Lung (tissue), 12 donors: ENCODE data around the gene WSCD1. TPM values are rescaled to one million over a fixed set of nuclear protein-coding genes. Genes with fewer than 3 reads are reported as not detected.

ENCODE experiments used
- ATAC-seq: fragments of 200-7000 bp; cut with Tn5 transposase; one replicate; pipeline ENCODE4 v1.9.1; 2020; ENCODE audit warnings: moderate number of reproducible peaks; ENCODE audit not compliant: insufficient read depth, low FRiP score
- DNase-seq, 3 donors: peaks; one replicate each; pipeline ENCODE4 v3.0.0-alpha.2; 2013 to 2017
- H3K27ac ChIP-seq, 2 donors: one replicate each; pipeline ENCODE4 v1.5.1; 2013; ENCODE audit warnings: mild to moderate bottlenecking in 2 of 2, moderate library complexity in 2 of 2, control low read depth in 1 of 2, inconsistent platforms in 1 of 2, low read depth in 1 of 2, low read length in 1 of 2
- H3K27me3 ChIP-seq, 3 donors: one replicate each; pipeline ENCODE4 v1.5.1; 2013; ENCODE audit warnings: low read length in 2 of 3; ENCODE audit not compliant: control insufficient read depth in 3 of 3, insufficient read depth in 3 of 3
- H3K36me3 ChIP-seq, 4 donors: one replicate each; pipeline ENCODE4 v1.5.1; 2013; ENCODE audit warnings: low read length in 4 of 4, mild to moderate bottlenecking in 1 of 4, moderate library complexity in 1 of 4; ENCODE audit not compliant: control insufficient read depth in 4 of 4, insufficient read depth in 4 of 4
- H3K4me1 ChIP-seq, 5 donors: one replicate each; pipeline ENCODE4 v1.5.1; 2013; ENCODE audit warnings: low read length in 5 of 5, mild to moderate bottlenecking in 2 of 5, moderate library complexity in 1 of 5; ENCODE audit not compliant: control insufficient read depth in 5 of 5, insufficient read depth in 5 of 5
- H3K4me3 ChIP-seq: one replicate; pipeline ENCODE4 v1.5.1; 2013; ENCODE audit warnings: mild to moderate bottlenecking, control low read depth, moderate library complexity
- H3K9ac ChIP-seq, 2 donors: one replicate each; pipeline ENCODE4 v1.5.1; 2013; ENCODE audit warnings: low read length in 2 of 2, control low read depth in 1 of 2; ENCODE audit not compliant: insufficient read depth in 1 of 2
- H3K9me3 ChIP-seq, 4 donors: one replicate each; pipeline ENCODE4 v1.5.1; 2013; ENCODE audit warnings: low read length in 3 of 4, mild to moderate bottlenecking in 1 of 4, moderate library complexity in 1 of 4; ENCODE audit not compliant: control insufficient read depth in 4 of 4, insufficient read depth in 3 of 4
- CTCF ChIP-seq: IDR thresholded peaks from 2 replicates; pipeline ENCODE4 v1.5.1; 2012; ENCODE audit warnings: mild to moderate bottlenecking; ENCODE audit errors: control extremely low read depth, extremely low read depth
- WGBS, 2 donors: extraction: QIAGEN DNeasy Blood & Tissue Kit; methylation state at CpG; one replicate each; pipeline ENCODE4 v1.1.7; 2013; 5-methylcytosine and 5-hydroxymethylcytosine counted together
- polyA plus RNA-seq, 2 donors: library from polyadenylated mRNA; stranded (reverse); fragments of 200-250 nt; gene quantifications; one replicate each; pipeline ENCODE4 v1.2.1, GENCODE V29; 2013
- total RNA-seq, 2 donors: library from RNA; depleted of rRNA in 1 of 2; stranded (reverse); fragments of >200 nt in 1 of 2; gene quantifications; one replicate each; pipeline ENCODE4 v1.2.1, GENCODE V29; 2014 to 2021
- donor health status: control.
- donor health status: control.
- donor health status: Bipolar disorder and iron deficiency.
- donor health status: healthy.
- donor health status: DM: yes; HTN: yes; CAD: no.

Gene WSCD1
- total and polyA plus RNA-seq, 4 donors: 1.5 to 13.4 (median 3.8) TPM

GRCh38 chr17:6080711-6081430, 10.7 kb downstream of the WSCD1 start:
- no peak for TF ChIP-seq CTCF
- H3K36me3 ChIP-seq: no peaks in the 10 kb centered on the region
- peaks cover 0 to 6% (median 0%) of the 10 kb centered on the region in 5 donors for H3K4me1 ChIP-seq
- H3K27ac ChIP-seq: no peak overlapping the region
- no peak for ATAC-seq
- 92 to 97% methylated on average over 32 to 35 of the region's 35 CpGs for WGBS, 2 donors
- H3K9me3 ChIP-seq: no peaks in the 10 kb centered on the region
- H3K9ac ChIP-seq: no peak overlapping the region
- H3K27me3 ChIP-seq: peaks cover 0 to 5% (median 0%) of the 10 kb centered on the region in 3 donors
- no peak overlapping the region for H3K4me3 ChIP-seq
- DNase-seq: no peak

DNA sequence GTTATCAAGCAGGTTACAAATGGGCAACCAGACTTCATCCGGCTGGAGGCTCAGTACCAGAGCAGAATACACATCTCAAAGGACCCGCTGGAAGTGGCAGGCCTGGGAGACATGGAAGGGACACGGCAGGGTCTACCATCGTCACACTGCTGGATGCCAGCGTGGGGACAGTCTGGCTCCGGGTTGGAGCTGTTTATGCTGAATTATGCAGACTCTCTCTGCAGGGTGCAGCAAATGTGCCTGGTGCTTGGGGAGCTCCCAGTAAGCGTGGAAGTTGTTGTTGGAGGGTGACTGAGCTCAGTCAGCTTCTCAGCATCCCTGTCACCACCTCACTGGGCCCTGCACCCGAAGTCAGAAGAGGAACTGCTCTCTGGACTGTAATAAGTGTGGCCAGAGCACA, 12.2 kb downstream of the WSCD1 start:
- Histone ChIP-seq H3K36me3 (peaks cover 0 to 2% (median 0%) of the 10 kb centered on the region in 4 donors), H3K9ac (no peak overlapping the region), H3K9me3 (no peaks in the 10 kb centered on the region), H3K27ac (no peak overlapping the region), H3K4me1 (peaks cover 0 to 6% (median 0%) of the 10 kb centered on the region in 5 donors), H3K27me3 (peaks cover 0 to 5% (median 0%) of the 10 kb centered on the region in 3 donors), H3K4me3 (no peak overlapping the region)
- DNase-seq: no peak
- no peak for ATAC-seq
- TF ChIP-seq CTCF: no peak
- 79 to 85% methylated on average over 8 of the region's 8 CpGs for WGBS, 2 donors

GRCh38 chr17:6084311-6085161, 14.4 kb downstream of the WSCD1 start:
- ATAC-seq (no peak), DNase-seq (no peak)
- H3K27ac ChIP-seq: no peak overlapping the region
- H3K27me3 ChIP-seq: peaks cover 0 to 3% (median 0%) of the 10 kb centered on the region in 3 donors
- H3K36me3 ChIP-seq: peaks cover 0 to 2% (median 0%) of the 10 kb centered on the region in 4 donors
- 75 to 87% methylated on average over 25 of the region's 25 CpGs for WGBS, 2 donors
- TF ChIP-seq CTCF: no peak
- no peak overlapping the region for H3K9ac ChIP-seq
- peaks cover 0 to 6% (median 0%) of the 10 kb centered on the region in 5 donors for H3K4me1 ChIP-seq
- no peaks in the 10 kb centered on the region for H3K9me3 ChIP-seq
- H3K4me3 ChIP-seq: no peak overlapping the region
